NCI-H460 (cell line): Measurements from ENCODE around the gene C4orf50. TPM values are rescaled to one million over a fixed set of nuclear protein-coding genes. Genes with fewer than 3 reads are reported as not detected.
"Not testable (repeated sequence)": the region's sequence is repeated elsewhere in the genome, so short reads cannot be mapped to it uniquely, and the experiment has no call there.

Experiments used
- DNase-seq: peaks from one replicate; pipeline ENCODE4 v3.0.0-alpha.2; 2016; ENCODE audit warnings: low read depth; ENCODE audit errors: extremely low read depth
- small RNA-seq, 2 experiments: library from RNA; depleted of rRNA; stranded (forward); fragments of <200 nt; gene quantifications; one replicate each; pipeline ENCODE3, GENCODE V24; 2014
- total RNA-seq: library from RNA; depleted of rRNA; stranded (reverse); fragments of >200 nt; shearing (Covaris generic); gene quantifications from 2 replicates; pipeline ENCODE4 v1.2.3, GENCODE V29; 2014; rRNA removed

The C4orf50 gene
- total RNA-seq, 1 experiment from 2014 or later = not detected

DNA sequence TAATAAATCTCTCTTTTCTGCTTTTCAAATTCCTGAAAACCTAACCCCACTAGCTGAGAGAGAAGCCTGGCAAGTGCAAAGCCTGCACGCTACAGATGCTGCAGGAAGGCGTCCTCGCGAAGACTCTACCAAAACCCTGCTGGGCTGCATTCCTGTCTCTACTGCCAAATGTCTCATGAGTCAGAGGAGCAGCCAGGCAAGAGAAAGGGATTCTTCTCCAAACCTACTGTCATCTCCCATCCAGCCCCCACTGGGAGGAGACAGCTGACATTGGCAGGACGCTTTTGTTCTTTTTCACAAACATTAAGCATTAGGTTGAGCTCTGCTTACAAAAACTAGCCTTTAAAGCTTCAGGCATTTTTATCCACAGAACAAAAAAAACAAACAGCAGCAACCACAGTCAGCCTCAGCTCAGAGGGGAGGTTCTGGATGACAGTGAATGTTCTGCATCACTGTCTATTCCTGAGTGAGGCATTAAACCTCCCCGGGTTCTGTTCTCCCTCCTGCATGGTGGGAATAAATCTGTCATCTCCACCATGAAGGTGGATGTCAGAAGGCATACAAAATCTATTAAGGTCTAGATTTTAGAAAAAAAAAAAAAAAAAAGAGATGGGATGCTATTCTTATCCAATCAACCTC lies 143.3 kb downstream of the C4orf50 start:
- DNase-seq = no peak

DNA sequence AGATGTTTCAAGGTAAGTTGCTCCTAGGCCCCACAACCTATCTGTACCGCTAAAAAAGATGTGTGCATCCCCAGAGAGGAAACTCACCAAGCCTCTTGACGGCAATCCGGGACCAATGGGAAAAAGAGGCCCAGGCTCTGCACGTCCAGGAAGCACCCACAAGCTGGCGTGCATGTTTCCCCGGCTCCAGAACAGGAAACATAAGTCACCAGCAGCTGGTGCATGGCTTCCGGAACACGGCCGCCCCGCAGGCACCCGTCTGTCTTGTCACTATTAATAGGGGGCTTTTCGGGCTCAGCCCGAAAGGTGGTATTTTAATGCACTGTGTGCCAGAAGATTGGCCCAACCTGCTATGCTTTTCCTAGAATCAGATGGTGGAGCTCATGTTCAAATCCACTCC lies 147.5 kb downstream of the C4orf50 start:
- DNase-seq = no peak

- DNase-seq = no peak
These were observed 148.1 kb downstream of the C4orf50 start for GRCh38 chr4:5869966-5870619.

- DNase-seq = no peak
These were observed 150.4 kb downstream of the C4orf50 start for GRCh38 chr4:5867866-5868265.

GRCh38 chr4:5866841-5867813 lies 151.1 kb downstream of the C4orf50 start:
- DNase-seq = no peak

GRCh38 chr4:5865896-5866599 lies 152.2 kb downstream of the C4orf50 start:
- DNase-seq = no peak

- DNase-seq = peak; percentile 1
These were observed 154.6 kb downstream of the C4orf50 start for GRCh38 chr4:5863461-5864113.

GRCh38 chr4:5858020-5858769 lies 160.0 kb downstream of the C4orf50 start:
- no peak for DNase-seq

- DNase-seq = no peak
These were observed 161.0 kb downstream of the C4orf50 start for GRCh38 chr4:5857199-5857598.

- DNase-seq = not testable (repeated sequence)
These were observed 161.9 kb downstream of the C4orf50 start for GRCh38 chr4:5856362-5856761.

GRCh38 chr4:5854929-5855328 lies 163.3 kb downstream of the C4orf50 start:
- no peak for DNase-seq

GRCh38 chr4:5852523-5853202 lies 165.6 kb downstream of the C4orf50 start:
- no peak for DNase-seq

DNA sequence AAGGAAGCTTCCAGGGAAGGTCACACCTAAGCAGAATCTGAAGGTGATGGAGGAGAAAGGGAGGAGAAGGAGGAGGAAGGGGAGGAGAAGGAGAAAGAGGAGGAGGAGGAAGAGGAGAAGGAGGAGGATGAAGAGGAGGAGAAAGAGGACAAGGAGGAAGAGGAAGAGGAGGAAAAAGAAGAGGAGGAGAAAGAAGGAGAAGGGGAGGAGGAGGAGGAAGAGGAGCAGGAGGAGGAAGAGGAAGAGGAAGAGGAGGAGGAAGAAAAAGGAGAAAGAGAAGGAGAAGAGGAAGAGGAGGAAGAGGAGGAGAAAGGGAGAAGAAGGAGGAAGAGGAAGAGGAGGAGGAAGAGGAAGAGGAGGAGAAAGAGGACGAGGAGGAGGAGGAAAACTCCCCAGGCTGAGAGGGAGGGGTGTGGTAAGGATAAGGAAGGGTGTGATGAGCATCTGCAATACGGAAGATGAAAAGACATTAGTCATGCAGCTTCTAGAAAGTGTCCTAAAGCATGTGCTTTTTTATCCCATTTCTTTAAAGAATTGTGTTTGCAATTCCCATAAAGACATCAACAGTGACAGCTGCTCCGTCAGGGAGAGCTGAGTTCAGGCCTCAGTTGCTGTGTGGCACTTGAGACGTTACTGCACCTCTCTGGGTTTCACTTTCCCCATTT lies 166.5 kb downstream of the C4orf50 start:
- no peak for DNase-seq

Small RNA genes lying within 50 kb of the gene (small RNA-seq; reads per million reads assigned to genes)
- 0 to 0.18 reads per million in 2 experiments for gene MIR378D1

Other genes with a start within 250 kb of the C4orf50 start
- 0.07 and 0.20 TPM in 2 replicates for gene CRMP1, start 125.3 kb downstream of the C4orf50 start, total RNA-seq
- gene JAKMIP1, start 182.1 kb upstream of the C4orf50 start, total RNA-seq = 0.05 and 0.20 TPM in 2 replicates